Fibroblast of lung (primary cell): ENCODE measurements around the gene EML4.

Experiments used
- EZH2 ChIP-seq: IDR thresholded peaks from 2 replicates; pipeline ENCODE4 v1.5.1; 2012; ENCODE audit warnings: low read length, control low read depth, mild to moderate bottlenecking; ENCODE audit errors: missing control alignments
- TF ChIP-seq, protein P1 (sequence below), 2 donors: IDR thresholded peaks in 1 of 2; conservative IDR thresholded peaks in 1 of 2; 1 replicate in 1 of 2; 2 replicates in 1 of 2; pipeline ENCODE4 v1.5.1; 2011 to 2012; ENCODE audit warnings: low read length in 2 of 2, control low read depth in 1 of 2, inconsistent platforms in 1 of 2, low read depth in 1 of 2, mild to moderate bottlenecking in 1 of 2

- TF ChIP-seq, protein P1, sequence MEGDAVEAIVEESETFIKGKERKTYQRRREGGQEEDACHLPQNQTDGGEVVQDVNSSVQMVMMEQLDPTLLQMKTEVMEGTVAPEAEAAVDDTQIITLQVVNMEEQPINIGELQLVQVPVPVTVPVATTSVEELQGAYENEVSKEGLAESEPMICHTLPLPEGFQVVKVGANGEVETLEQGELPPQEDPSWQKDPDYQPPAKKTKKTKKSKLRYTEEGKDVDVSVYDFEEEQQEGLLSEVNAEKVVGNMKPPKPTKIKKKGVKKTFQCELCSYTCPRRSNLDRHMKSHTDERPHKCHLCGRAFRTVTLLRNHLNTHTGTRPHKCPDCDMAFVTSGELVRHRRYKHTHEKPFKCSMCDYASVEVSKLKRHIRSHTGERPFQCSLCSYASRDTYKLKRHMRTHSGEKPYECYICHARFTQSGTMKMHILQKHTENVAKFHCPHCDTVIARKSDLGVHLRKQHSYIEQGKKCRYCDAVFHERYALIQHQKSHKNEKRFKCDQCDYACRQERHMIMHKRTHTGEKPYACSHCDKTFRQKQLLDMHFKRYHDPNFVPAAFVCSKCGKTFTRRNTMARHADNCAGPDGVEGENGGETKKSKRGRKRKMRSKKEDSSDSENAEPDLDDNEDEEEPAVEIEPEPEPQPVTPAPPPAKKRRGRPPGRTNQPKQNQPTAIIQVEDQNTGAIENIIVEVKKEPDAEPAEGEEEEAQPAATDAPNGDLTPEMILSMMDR (conservative IDR thresholded peaks at IDR 0.05 in 1 of 2, IDR thresholded peaks at IDR 0.05 in 1 of 2; ENCODE audit: low read depth in 1 of 2, low read length in 2 of 2) = no peak
- no peak for TF ChIP-seq EZH2
These were observed 18.7 kb downstream of the EML4 start for GRCh38 chr2:42187886-42188285.
